GM18498 (cell line): ENCODE data around the gene SLC39A5.
"Not testable (repeated sequence)": the region's sequence is repeated elsewhere in the genome, so short reads cannot be mapped to it uniquely, and the experiment has no call there.

Experiments
- ATAC-seq: cut with Tn5 transposase; IDR thresholded peaks from one replicate; pipeline ENCODE4 v1.9.1; 2021; ENCODE audit warnings: mild to moderate bottlenecking, moderate library complexity; ENCODE audit not compliant: unreplicated experiment

Gene SLC39A5

DNA sequence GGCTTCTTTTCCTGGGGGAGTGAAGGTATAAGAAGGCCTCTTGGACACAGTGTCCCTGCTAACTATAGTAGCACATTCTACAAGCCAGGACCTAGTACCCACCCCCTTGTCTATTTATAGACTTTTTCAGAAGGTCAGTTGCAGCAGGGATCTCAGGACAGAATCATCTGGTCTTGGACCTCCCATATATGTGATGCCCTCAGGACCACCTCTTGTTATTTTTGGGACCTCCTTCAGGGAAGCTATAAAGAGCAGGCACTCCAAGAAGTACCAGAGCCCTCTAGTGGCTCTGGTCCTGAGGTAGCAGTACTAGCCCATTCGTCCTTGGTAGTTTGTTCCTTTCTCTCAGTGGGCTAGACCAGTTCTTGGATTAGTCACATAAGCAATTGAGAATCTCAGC is 41.2 kb downstream of the SLC39A5 start:
- no peak for ATAC-seq

- ATAC-seq, result not testable (repeated sequence)
These were observed 42.6 kb downstream of the SLC39A5 start for GRCh38 chr12:56272468-56272867.

GRCh38 chr12:56274299-56274698 is 44.4 kb downstream of the SLC39A5 start:
- no peak for ATAC-seq

DNA sequence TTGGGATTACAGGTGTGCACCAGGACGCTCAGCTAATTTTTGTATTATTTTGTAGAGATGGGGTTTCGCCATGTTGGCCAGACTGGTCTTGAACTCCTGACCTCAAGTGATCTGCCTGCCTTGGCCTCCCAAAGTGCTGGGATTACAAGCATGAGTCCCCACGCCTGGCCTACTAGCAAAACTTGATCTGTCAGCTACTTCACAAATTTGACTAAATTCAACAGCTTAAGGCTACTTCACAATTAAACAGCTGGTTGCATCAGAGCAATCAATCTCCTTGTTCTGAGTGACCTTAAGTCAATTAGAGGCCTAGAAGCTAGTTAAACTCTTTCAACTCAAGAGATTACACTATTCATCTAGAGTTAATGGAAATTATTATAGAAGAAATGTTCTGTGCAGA is 49.1 kb downstream of the SLC39A5 start:
- ATAC-seq, result no peak

DNA sequence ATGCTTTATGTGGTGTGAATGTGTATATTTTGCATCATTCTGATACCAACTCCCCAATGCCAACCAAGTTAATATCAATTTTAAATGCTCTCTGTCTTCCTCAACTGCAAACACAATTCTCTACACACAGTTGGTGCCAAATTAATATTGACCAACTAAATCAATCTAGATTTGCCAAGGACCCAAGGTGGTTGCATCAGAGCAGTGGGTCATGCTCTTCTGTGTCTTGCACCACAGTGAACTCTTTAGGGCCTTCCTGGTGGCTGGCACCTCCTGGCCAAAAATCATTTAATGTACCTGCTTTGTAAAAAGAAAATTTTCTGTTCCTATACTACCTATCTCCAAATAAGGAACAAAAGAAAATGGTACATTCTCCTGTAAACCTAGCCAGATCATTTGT is 51.0 kb downstream of the SLC39A5 start:
- no peak for ATAC-seq

DNA sequence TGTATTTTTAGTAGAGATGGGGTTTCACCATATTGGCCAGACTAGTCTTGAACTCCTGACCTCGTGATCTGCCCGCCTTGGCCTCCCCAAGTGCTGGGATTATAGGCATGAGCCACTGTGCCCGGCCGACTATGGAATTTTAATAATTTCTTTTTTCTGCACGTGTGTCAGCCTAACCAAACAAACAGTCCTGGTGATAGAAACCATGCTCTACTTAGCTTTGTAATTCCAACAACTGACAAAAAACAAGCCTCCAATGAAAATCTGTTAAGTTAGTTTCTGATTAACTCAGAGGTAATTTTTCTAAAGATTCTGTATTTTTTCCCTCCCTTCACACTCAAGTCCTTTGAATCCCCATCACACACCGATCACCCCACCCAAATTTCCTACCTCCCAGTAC is 52.2 kb downstream of the SLC39A5 start:
- ATAC-seq, result no peak

- ATAC-seq, result no peak
These were observed 52.7 kb downstream of the SLC39A5 start for GRCh38 chr12:56282579-56282978.

DNA sequence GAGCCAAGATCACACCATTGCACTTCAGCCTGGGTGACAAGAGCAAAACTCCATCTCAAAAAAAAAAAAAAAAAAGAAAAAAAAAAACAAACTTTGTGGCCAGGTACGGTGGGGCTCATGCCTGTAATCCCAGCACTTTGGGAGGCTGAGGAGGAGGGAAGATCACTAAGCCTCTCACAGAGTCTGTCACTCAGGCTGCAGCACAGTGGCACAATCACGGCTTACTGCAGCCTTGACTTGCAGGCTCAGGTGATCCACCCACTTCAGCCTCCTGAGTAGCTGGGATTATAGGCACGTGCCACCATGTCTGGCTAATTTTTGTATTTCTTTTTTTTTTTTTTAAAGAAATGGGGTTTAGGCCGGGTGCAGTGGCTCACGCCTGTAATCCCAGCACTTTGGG is 54.4 kb downstream of the SLC39A5 start:
- not testable (repeated sequence) for ATAC-seq

GRCh38 chr12:56286044-56286830 is 56.4 kb downstream of the SLC39A5 start:
- no peak for ATAC-seq
